SKM-1 treated with dmso at 0.1 percent for 144 hours (cell line): ENCODE data around the gene UBE2E1.
"Not testable (repeated sequence)": the region's sequence is repeated elsewhere in the genome, so short reads cannot be mapped to it uniquely, and the experiment has no call there.

Experiments
- DNase-seq: peaks from one replicate; lab custom pipeline; 2025; ENCODE audit not compliant: unreplicated experiment; lab: John Stamatoyannopoulos, UW

UBE2E1 gene

GRCh38 chr3:23845326-23846216 is 39.8 kb downstream of the UBE2E1 start:
- DNase-seq = no peak

DNA sequence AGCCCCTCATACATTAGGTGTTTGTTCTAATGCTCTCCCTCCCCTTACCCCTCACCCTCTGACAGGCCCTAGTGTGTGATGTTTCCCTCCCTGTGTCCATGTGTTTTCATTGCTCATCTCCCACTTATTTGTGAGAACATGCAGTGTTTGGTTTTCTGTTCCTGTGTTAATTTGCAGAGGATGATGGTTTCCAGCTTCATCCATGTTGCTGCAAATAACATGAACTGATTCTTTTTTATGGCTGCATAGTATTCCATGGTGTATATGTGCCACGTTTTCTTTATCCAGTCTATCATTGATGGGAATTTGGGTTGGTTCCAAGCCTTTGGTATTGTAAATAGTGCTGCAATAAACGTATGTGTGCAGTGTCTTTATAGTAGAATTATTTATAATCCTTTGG is 43.7 kb downstream of the UBE2E1 start:
- DNase-seq = not testable (repeated sequence)

- DNase-seq = no peak
These were observed 50.5 kb downstream of the UBE2E1 start for GRCh38 chr3:23856286-23856685.

GRCh38 chr3:23859012-23859743 is 53.4 kb downstream of the UBE2E1 start:
- DNase-seq = no peak

DNA sequence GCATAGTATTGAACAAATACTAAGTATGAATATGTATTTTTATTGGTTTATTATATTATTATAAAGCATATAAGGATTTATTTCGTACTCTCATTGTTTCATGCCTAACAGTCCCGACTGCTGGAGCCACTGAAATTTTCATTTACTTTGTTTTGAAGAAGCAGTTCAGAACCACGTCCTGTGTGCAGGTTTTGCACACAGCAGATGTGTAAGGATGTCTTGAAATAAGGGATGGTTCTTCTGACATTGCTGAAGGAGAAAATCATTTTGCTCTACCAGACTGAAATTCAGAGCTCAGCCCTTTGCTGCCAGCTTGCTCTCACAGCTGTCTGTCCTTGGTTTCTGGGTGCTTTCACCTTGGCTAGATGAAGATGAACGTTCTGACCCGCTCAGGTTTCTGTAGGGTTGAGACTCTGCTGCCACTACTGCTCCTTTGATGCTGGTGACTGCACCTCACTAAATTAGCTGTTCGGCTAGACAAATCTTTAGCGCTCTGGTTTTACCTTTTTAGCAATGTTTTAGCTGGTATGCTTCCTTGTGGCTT is 54.2 kb downstream of the UBE2E1 start:
- DNase-seq = no peak

- DNase-seq = no peak
These were observed 55.9 kb downstream of the UBE2E1 start for GRCh38 chr3:23861689-23862088.

GRCh38 chr3:23863060-23863459 is 57.3 kb downstream of the UBE2E1 start:
- DNase-seq = no peak

DNA sequence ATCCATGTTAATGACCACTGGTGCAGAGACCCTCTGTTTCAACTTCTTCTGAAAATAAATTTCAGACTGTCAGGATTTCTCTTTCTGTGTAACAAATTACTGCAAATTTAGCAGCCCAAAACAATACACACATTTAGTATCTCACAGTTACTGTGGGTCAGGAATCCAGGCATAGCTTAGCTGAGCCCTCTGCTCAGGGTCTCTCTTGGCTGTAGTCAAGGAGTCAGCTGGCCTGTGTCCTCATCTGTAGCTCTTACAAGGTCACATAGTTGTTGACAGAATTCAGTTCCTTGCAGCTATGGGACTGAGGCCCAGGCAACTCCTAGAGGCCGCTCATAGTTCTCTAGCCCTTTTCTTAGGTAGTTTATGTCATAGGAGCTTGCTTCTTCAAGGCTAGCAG is 59.2 kb downstream of the UBE2E1 start:
- DNase-seq = no peak

DNA sequence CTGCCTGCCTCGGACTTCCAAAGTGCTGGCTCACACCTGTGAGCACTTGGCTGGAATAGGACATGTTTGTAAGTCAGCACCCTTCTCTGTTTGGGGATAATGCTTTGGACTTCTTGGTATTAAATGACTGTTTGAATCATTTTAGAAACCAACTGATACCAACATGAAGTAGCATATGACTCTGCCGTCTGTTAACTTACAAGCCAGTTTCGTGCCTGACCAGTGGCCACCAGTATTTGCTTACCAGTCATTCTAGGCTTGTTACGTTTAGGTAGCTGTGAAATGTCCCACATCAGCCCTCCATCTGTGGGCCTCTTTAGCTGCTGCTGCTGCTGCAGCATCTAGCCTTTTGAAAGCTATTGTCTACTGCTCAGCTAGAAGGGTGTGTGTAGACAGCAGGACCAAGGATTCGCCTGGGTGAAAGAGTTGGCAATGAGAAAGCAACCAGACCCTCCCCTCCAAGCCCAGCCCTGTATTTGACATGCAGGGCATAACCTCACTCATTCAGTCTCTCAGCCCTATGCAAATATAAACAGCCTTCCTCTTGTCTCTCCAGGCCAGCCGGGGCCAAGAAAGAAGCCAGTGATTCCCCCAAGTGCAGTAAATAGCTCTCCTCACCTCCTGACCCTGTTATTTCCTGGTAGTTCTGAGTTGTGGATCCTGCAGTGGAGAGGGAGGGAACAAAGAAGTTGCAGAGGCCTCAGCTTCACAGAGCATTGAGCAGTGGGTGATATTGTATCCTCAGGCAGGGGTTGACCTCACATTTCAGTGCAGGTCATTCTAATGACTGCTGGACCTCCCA is 60.0 kb downstream of the UBE2E1 start:
- DNase-seq = no peak

- DNase-seq = no peak
These were observed 61.6 kb downstream of the UBE2E1 start for GRCh38 chr3:23867400-23867799.

GRCh38 chr3:23867838-23868237 is 62.1 kb downstream of the UBE2E1 start:
- no peak for DNase-seq

GRCh38 chr3:23869977-23870662 is 64.4 kb downstream of the UBE2E1 start:
- DNase-seq = no peak

- not testable (repeated sequence) for DNase-seq
These were observed 64.9 kb downstream of the UBE2E1 start for GRCh38 chr3:23870663-23871043.

DNA sequence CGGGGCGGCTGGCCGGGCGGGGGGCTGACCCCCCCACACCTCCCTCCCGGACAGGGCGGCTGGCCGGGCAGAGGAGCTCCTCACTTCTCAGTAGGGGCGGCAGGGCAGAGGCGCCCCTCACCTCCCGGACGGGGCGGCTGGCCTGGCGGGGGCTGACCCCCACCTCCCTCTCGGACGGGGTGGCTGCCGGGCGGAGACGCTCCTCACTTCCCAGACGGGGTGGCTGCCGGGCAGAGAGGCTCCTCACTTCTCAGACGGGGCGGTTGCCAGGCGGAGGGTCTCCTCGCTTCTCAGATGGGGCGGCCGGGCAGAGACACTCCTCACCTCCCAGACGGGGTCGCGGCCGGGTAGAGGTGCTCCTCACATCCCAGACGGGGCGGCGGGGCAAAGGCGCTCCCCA is 65.6 kb downstream of the UBE2E1 start:
- DNase-seq = not testable (repeated sequence)

DNA sequence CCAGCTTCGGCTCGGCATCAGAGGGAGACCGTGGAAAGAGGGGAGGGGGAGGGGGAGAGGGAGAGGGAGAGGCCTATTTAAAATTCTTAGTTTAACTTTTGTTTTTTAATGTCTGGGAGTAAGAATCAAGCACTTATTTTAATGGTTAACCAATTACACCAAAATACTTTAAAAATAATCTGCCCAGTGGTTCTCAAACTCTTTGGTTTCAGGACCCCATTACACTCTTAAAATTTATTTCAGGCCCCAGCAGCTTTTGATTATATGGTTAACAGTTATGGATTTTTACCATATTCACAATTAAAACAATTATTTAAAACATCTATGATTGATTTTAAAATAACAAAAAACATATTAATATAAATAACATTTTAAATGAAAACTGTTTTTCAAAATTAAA is 66.6 kb downstream of the UBE2E1 start:
- DNase-seq = no peak

GRCh38 chr3:23873941-23874340 is 68.2 kb downstream of the UBE2E1 start:
- DNase-seq = no peak

- DNase-seq = no peak
These were observed 68.8 kb downstream of the UBE2E1 start for GRCh38 chr3:23874359-23875112.

DNA sequence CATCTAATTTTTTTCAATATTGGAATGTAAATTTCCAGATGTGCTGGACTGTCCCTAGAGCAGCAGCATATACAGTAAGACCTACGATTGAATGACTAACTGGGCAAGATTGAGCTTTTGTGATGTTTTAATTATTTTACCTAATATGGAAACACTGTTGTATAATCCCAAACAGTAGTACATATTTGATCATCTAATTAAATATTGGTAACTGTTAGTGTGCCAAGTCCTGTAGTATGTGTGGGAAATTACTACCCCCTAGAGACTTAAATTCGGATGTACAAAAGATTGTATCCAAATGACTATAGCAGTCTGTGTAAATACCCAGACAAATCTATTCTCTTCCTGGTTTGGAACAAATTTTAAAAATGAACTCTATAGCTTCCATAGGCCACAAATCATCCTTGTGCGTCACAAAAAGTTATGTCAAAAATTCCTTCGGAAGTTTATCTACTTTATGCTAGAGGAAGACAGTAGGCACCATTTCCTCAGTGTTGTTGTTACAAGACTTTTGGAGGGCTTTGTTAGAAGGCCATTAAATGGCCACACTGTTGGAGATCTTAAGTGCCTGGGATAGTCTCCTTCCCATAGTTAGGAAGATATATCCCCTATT is 69.5 kb downstream of the UBE2E1 start:
- no peak for DNase-seq

- no peak for DNase-seq
These were observed 71.2 kb downstream of the UBE2E1 start for GRCh38 chr3:23876923-23877322.
